NT2/D1 (cell line): ENCODE data around the gene ADAMTSL1.

Source experiments
- DNase-seq: peaks from one replicate; pipeline ENCODE4 v3.0.0-alpha.2; 2011; ENCODE audit warnings: low read depth, low spot score
- H3K27me3 ChIP-seq: 2 replicates; pipeline ENCODE4 v1.6.0; 2011; ENCODE audit warnings: mild to moderate bottlenecking; ENCODE audit not compliant: insufficient read length, insufficient read depth
- H3K36me3 ChIP-seq: 2 replicates; pipeline ENCODE4 v1.6.1; 2011; ENCODE audit warnings: mild to moderate bottlenecking, low read length, mixed read lengths; ENCODE audit not compliant: insufficient read depth, insufficient read length
- H3K4me1 ChIP-seq: 2 replicates; pipeline ENCODE4 v1.5.1; 2011; ENCODE audit not compliant: insufficient read depth, insufficient read length
- H3K4me3 ChIP-seq: 2 replicates; pipeline ENCODE4 v1.5.1; 2011; ENCODE audit warnings: low read depth; ENCODE audit not compliant: insufficient read length
- H3K9ac ChIP-seq: 2 replicates; pipeline ENCODE4 v1.6.0; 2011; ENCODE audit warnings: low read depth; ENCODE audit not compliant: insufficient read length
- H3K9me3 ChIP-seq: 2 replicates; pipeline ENCODE4 v1.5.1; 2011; ENCODE audit warnings: mild to moderate bottlenecking, low read length; ENCODE audit not compliant: insufficient read depth
- SUZ12 ChIP-seq: IDR thresholded peaks from 2 replicates; pipeline ENCODE4 v1.6.1; 2011; ENCODE audit not compliant: insufficient read length, insufficient read depth; ENCODE audit errors: extremely low read depth
- YY1 ChIP-seq: IDR thresholded peaks from 2 replicates; pipeline ENCODE4 v1.6.1; 2011; ENCODE audit not compliant: insufficient read length, insufficient read depth
- ZNF274 ChIP-seq: IDR thresholded peaks from 2 replicates; pipeline ENCODE4 v1.6.1; 2011; ENCODE audit warnings: mild to moderate bottlenecking, low read depth, low read length

The ADAMTSL1 gene

GRCh38 chr9:18756712-18757125 is 282.8 kb downstream of the ADAMTSL1 start:
- Histone ChIP-seq H3K4me1 (no peaks in the 10 kb centered on the region), H3K36me3 (no peaks in the 10 kb centered on the region), H3K27me3 (no peaks in the 10 kb centered on the region), H3K4me3 (no peak overlapping the region), H3K9me3 (no peaks in the 10 kb centered on the region), H3K9ac (no peak overlapping the region)
- no peak for DNase-seq
- TF ChIP-seq SUZ12 (no peak), ZNF274 (no peak), YY1 (no peak)

GRCh38 chr9:18759827-18760226 is 285.9 kb downstream of the ADAMTSL1 start:
- H3K4me1 ChIP-seq: no peaks in the 10 kb centered on the region
- no peaks in the 10 kb centered on the region for H3K9me3 ChIP-seq
- TF ChIP-seq SUZ12: no peak
- no peak for TF ChIP-seq YY1
- TF ChIP-seq ZNF274: no peak
- DNase-seq: no peak
- no peaks in the 10 kb centered on the region for H3K36me3 ChIP-seq
- H3K9ac ChIP-seq: no peak overlapping the region
- H3K27me3 ChIP-seq: no peaks in the 10 kb centered on the region
- H3K4me3 ChIP-seq: no peak overlapping the region

- no peaks in the 10 kb centered on the region for H3K4me1 ChIP-seq
- no peak for DNase-seq
- no peaks in the 10 kb centered on the region for H3K27me3 ChIP-seq
- no peak overlapping the region for H3K4me3 ChIP-seq
- TF ChIP-seq SUZ12 (no peak), ZNF274 (no peak), YY1 (no peak)
- H3K9ac ChIP-seq: no peak overlapping the region
- no peaks in the 10 kb centered on the region for H3K9me3 ChIP-seq
- H3K36me3 ChIP-seq: no peaks in the 10 kb centered on the region
Measured at GRCh38 chr9:18761742-18762300, 287.9 kb downstream of the ADAMTSL1 start.

- H3K4me3 ChIP-seq: no peak overlapping the region
- no peak for TF ChIP-seq YY1
- TF ChIP-seq SUZ12: no peak
- TF ChIP-seq ZNF274: no peak
- DNase-seq: no peak
- no peak overlapping the region for H3K9ac ChIP-seq
- H3K36me3 ChIP-seq: no peaks in the 10 kb centered on the region
- no peaks in the 10 kb centered on the region for H3K9me3 ChIP-seq
- no peaks in the 10 kb centered on the region for H3K27me3 ChIP-seq
- H3K4me1 ChIP-seq: no peaks in the 10 kb centered on the region
Measured at GRCh38 chr9:18766989-18767550, 293.1 kb downstream of the ADAMTSL1 start.

GRCh38 chr9:18768951-18769622 is 295.1 kb downstream of the ADAMTSL1 start:
- no peaks in the 10 kb centered on the region for H3K4me1 ChIP-seq
- H3K4me3 ChIP-seq: no peak overlapping the region
- DNase-seq: no peak
- no peak overlapping the region for H3K9ac ChIP-seq
- no peaks in the 10 kb centered on the region for H3K36me3 ChIP-seq
- H3K27me3 ChIP-seq: no peaks in the 10 kb centered on the region
- no peaks in the 10 kb centered on the region for H3K9me3 ChIP-seq
- no peak for TF ChIP-seq YY1
- no peak for TF ChIP-seq SUZ12
- no peak for TF ChIP-seq ZNF274

GRCh38 chr9:18770131-18770908 is 296.4 kb downstream of the ADAMTSL1 start:
- Histone ChIP-seq H3K4me3 (no peak overlapping the region), H3K9me3 (no peaks in the 10 kb centered on the region), H3K27me3 (no peaks in the 10 kb centered on the region), H3K36me3 (no peaks in the 10 kb centered on the region), H3K4me1 (no peaks in the 10 kb centered on the region), H3K9ac (no peak overlapping the region)
- DNase-seq: no peak
- no peak for TF ChIP-seq SUZ12

GRCh38 chr9:18771011-18771410 is 297.1 kb downstream of the ADAMTSL1 start:
- Histone ChIP-seq H3K4me1 (no peaks in the 10 kb centered on the region), H3K4me3 (no peak overlapping the region), H3K9ac (no peak overlapping the region), H3K36me3 (no peaks in the 10 kb centered on the region), H3K27me3 (no peaks in the 10 kb centered on the region), H3K9me3 (no peaks in the 10 kb centered on the region)
- no peak for DNase-seq
- TF ChIP-seq ZNF274 (no peak), SUZ12 (no peak), YY1 (no peak)
